Measurements from ENCODE around the gene ATF6B.
A peak's percentile ranks its signal among the peaks of the same experiment; 100 is the strongest.

Gene ATF6B

DNA sequence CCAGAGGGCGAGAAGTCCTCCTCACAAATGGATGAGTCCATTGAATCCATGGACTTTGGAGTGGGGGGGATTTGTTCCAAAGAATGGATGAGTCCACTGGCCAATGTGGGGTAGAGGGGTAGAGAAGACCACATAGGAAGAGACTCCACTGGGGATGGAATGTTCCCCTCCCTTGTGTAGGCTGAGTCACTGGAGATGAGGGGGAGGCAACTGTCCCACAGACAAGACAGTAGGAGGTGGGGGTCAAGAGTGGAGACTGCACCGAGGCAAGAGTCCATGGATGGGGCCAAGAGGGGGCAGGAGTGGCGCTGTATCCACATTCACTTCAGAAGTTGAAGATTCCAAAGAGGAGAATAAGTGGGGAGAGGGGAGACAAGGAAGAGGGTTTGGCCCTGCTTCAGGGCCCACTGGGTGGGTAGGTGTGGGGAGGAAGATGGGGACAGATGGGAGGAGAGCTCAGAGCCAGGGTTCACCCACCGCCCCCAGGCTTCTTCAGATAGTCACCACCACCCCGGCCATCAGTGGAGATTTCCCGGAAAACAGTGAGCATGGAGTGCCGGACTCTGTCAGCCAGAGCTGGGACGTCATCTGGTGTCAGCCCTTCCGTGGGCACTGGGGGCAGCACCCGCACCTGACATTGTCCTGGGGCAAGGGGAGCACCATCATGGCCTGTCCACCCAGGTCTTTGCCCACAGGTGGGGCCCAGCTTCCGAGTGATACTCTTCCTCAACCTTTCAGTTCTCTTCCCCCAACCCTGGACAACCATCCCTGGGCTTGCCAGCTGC lies 41.0 kb upstream of the ATF6B start:
- H3K36me3 ChIP-seq (ENCODE audit: control insufficient read depth in 2 of 2, insufficient read depth in 2 of 2, low read length in 2 of 2), result peaks cover 27 to 42% of the 10 kb centered on the region in 2 donors
- peak overlapping the region; percentile 24 for H3K27ac ChIP-seq (ENCODE audit: low read length)
- H3K9ac ChIP-seq (ENCODE audit: low read length in 2 of 2), result no peak overlapping the region

DNA sequence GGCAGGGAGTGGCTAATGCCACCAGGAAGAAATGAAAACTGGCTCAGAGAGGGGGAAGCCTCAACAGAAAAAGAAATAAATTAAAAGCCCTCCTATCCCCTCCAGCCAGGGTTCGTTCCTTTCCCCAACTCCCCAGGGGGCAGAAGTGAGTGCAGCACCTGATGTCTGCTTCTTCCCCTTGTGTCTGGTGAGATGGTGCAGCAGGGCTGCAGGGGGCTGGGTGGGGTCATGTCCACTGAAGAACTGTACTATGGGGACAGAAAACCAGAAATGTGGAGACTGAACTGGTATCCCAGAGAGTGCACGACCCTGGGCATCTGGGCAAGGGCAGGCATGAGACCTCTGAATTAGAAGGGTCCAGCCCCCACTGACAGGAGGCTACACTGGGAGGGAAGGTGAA lies 40.3 kb upstream of the ATF6B start:
- Histone ChIP-seq H3K27ac (ENCODE audit: low read length) (peak overlapping the region; percentile 18), H3K4me3 (ENCODE audit: low read length in 2 of 2) (no peak overlapping the region), H3K27me3 (ENCODE audit: control insufficient read depth in 1 of 2, insufficient read depth in 2 of 2, low read length in 2 of 2) (no peaks in the 10 kb centered on the region), H3K4me1 (ENCODE audit: control insufficient read depth, insufficient read depth, low read length) (peaks cover 5% of the 10 kb centered on the region), H3K36me3 (ENCODE audit: control insufficient read depth in 2 of 2, insufficient read depth in 2 of 2, low read length in 2 of 2) (peaks cover 27 to 44% of the 10 kb centered on the region in 2 donors), H3K9me3 (ENCODE audit: control insufficient read depth in 2 of 2, low read length in 2 of 2) (no peaks in the 10 kb centered on the region), H3K9ac (ENCODE audit: low read length in 2 of 2) (no peak overlapping the region)

More for the DNA sequence above, 41.0 kb upstream of the ATF6B start:
- Histone ChIP-seq H3K27me3 (ENCODE audit: control insufficient read depth in 1 of 2, insufficient read depth in 2 of 2, low read length in 2 of 2) (no peaks in the 10 kb centered on the region), H3K4me1 (ENCODE audit: control insufficient read depth, insufficient read depth, low read length) (peaks cover 5% of the 10 kb centered on the region), H3K4me3 (ENCODE audit: low read length in 2 of 2) (no peak overlapping the region), H3K9me3 (ENCODE audit: control insufficient read depth in 2 of 2, low read length in 2 of 2) (no peaks in the 10 kb centered on the region)

DNA sequence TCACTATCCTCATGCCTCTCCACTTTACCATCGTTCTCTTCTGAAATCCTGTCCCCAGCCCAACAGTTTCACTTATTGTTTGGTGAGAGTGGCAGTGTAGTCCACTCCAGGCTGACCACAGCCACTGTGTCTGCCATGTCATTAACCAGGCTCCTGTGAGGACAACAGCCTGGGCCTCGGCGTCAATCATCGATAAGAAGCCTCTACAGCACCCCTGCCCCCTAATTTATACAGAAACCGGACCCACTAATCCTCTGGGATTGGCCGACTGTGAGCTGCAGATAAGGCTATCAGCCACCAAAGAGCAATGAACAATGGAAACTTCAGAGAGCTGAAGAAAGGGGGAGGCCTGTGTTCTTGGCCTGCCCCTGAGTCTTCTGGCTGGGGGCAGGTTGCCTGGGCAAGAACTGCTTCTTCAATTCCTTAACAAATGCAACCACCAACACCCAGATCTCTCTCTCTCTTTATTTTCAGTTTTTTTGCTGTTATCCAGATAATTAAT lies 39.8 kb upstream of the ATF6B start:
- Histone ChIP-seq H3K27me3 (ENCODE audit: control insufficient read depth in 1 of 2, insufficient read depth in 2 of 2, low read length in 2 of 2) (no peaks in the 10 kb centered on the region), H3K36me3 (ENCODE audit: control insufficient read depth in 2 of 2, insufficient read depth in 2 of 2, low read length in 2 of 2) (peaks cover 27 to 47% of the 10 kb centered on the region in 2 donors), H3K9me3 (ENCODE audit: control insufficient read depth in 2 of 2, low read length in 2 of 2) (no peaks in the 10 kb centered on the region), H3K9ac (ENCODE audit: low read length in 2 of 2) (no peak overlapping the region), H3K27ac (ENCODE audit: low read length) (peak overlapping the region; percentile 18), H3K4me1 (ENCODE audit: control insufficient read depth, insufficient read depth, low read length) (peaks cover under 1% of the 10 kb centered on the region), H3K4me3 (ENCODE audit: low read length in 2 of 2) (no peak overlapping the region)

DNA sequence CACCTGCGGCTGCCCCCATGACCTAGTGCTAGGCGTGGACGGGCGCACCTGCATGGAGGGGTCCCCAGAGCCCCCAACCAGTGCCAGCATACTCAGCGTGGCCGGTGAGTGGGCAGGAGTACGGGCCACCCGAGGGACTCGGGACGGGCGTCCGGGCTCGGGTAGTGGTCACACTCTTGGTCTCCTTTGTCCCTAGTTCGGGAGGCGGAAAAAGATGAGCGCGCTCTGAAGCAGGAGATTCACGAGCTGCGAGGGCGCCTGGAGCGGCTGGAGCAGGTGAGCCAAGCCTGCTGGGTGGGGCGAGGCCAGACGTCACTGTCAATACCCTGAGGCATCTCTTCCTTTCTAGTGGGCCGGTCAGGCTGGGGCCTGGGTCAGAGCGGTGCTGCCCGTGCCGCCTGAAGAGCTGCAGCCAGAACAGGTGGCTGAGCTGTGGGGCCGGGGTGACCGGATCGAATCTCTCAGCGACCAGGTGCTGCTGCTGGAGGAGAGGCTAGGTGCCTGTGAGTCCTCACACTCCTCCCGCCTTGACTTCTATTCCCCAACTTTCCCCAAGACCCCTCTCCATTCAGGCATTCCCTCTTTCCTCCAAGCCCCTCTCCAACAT lies 39.2 kb upstream of the ATF6B start:
- Histone ChIP-seq H3K4me1 (ENCODE audit: control insufficient read depth, insufficient read depth, low read length) (no peaks in the 10 kb centered on the region), H3K4me3 (ENCODE audit: low read length in 2 of 2) (no peak overlapping the region), H3K36me3 (ENCODE audit: control insufficient read depth in 2 of 2, insufficient read depth in 2 of 2, low read length in 2 of 2) (peaks cover 27 to 52% of the 10 kb centered on the region in 2 donors), H3K27ac (ENCODE audit: low read length) (peak overlapping the region; percentile 18), H3K9ac (ENCODE audit: low read length in 2 of 2) (no peak overlapping the region), H3K27me3 (ENCODE audit: control insufficient read depth in 1 of 2, insufficient read depth in 2 of 2, low read length in 2 of 2) (no peaks in the 10 kb centered on the region), H3K9me3 (ENCODE audit: control insufficient read depth in 2 of 2, low read length in 2 of 2) (no peaks in the 10 kb centered on the region)

DNA sequence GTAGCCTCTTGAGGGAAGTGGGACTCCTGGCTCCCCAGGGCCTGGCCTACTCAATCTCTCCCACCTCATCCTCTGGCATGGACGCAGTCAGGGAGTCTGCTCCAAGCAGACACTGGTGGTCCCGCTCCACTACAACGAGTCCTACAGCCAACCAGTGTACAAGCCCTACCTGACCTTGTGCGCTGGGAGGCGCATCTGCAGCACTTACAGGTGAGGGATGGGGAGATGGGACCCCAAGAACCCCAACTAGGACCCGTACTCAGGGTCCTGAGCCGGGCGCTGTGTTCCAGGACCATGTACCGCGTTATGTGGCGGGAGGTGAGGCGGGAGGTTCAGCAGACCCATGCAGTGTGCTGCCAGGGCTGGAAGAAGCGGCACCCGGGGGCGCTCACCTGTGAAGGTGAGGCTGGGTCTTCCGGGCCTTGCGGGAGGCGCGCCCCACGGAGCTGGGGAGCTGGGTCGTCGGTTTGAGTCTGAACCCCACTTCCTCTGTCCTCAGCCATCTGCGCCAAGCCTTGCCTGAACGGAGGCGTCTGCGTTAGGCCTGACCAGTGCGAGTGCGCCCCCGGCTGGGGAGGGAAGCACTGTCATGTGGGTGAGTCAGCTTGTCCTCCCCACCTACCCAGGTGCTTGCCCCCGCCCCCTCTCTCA lies 38.5 kb upstream of the ATF6B start:
- H3K4me3 ChIP-seq (ENCODE audit: low read length in 2 of 2), result no peak overlapping the region
- no peaks in the 10 kb centered on the region for H3K27me3 ChIP-seq (ENCODE audit: control insufficient read depth in 1 of 2, insufficient read depth in 2 of 2, low read length in 2 of 2)
- no peaks in the 10 kb centered on the region for H3K4me1 ChIP-seq (ENCODE audit: control insufficient read depth, insufficient read depth, low read length)
- no peak overlapping the region for H3K9ac ChIP-seq (ENCODE audit: low read length in 2 of 2)
- H3K9me3 ChIP-seq (ENCODE audit: control insufficient read depth in 2 of 2, low read length in 2 of 2), result no peaks in the 10 kb centered on the region
- H3K27ac ChIP-seq (ENCODE audit: low read length), result no peak overlapping the region
- H3K36me3 ChIP-seq (ENCODE audit: control insufficient read depth in 2 of 2, insufficient read depth in 2 of 2, low read length in 2 of 2), result peaks cover 27 to 52% of the 10 kb centered on the region in 2 donors

DNA sequence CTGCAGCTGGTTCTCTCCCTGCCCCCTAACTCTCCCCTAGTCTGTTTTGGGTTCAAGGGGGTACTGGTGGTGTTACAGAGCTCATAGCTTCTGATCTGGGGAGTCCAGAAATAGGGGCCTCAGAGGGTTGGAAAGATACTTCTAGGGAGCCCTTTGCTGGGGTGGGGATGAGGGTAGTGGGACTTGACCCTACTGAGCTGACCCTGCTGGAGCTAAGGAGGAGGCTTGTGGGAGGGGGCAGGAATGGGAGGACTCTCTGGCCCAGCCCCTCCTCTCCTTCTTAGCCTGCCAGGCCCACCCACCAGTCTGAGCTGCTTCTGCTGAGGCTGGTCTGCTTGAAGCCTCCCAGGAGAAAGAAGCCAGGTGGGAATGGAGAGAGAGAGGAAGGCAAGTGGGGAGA lies 36.2 kb upstream of the ATF6B start, which contains the start of gene EGFL8:
Gene EGFL8 (plus strand): TSS at position 301 of the 400 bp plus-strand sequence. CDS start 1,571 bp downstream, outside the sequence.
- Histone ChIP-seq H3K4me1 (ENCODE audit: control insufficient read depth, insufficient read depth, low read length) (no peaks in the 10 kb centered on the region), H3K27me3 (ENCODE audit: control insufficient read depth in 1 of 2, insufficient read depth in 2 of 2, low read length in 2 of 2) (no peaks in the 10 kb centered on the region), H3K9ac (ENCODE audit: low read length in 2 of 2) (no peak within 1 kb of the TSS), H3K4me3 (ENCODE audit: low read length in 2 of 2) (no peak within 1 kb of the TSS), H3K27ac (ENCODE audit: low read length) (peak within 1 kb of the TSS; percentile 49), H3K9me3 (ENCODE audit: control insufficient read depth in 2 of 2, low read length in 2 of 2) (no peaks in the 10 kb centered on the region), H3K36me3 (ENCODE audit: control insufficient read depth in 2 of 2, insufficient read depth in 2 of 2, low read length in 2 of 2) (peaks cover 12 to 32% of the 10 kb centered on the region in 2 donors)

DNA sequence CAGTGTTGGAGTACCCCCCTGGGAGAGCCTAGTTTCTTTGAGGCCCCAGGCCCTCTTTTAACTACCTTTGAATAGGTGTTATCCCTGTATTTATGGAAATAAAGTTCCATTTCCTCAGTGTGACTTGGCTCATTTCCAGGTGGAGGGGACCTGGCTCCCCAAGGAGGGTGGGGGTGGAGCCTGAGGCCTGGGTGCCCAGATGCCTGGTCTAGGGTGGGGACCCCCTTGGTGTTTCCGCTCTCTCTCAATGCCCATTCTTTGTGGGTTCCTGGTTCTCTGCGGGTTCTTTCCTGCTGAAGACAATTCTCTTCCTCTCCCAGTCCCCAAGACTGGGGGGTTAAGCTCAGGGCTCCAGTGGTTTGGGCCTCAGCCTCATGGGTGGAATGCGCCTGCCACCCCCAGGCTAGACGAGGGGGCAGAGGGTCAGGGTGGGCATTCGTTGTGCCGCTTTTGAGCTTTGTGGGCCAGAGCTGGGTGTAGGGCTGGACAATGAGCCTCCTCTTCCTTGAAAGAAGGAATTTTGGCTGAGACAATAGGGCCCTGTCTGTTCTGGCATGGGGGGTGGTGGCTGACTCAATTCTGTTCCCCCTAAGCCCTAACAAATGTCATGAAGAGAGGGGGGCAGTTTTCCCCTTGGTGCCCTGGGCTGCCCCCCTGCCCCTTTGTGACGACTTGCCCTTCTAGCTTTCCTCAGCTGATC lies 35.7 kb upstream of the ATF6B start:
- Histone ChIP-seq H3K4me3 (ENCODE audit: low read length in 2 of 2) (no peak overlapping the region), H3K36me3 (ENCODE audit: control insufficient read depth in 2 of 2, insufficient read depth in 2 of 2, low read length in 2 of 2) (peaks cover 12 to 33% of the 10 kb centered on the region in 2 donors), H3K9me3 (ENCODE audit: control insufficient read depth in 2 of 2, low read length in 2 of 2) (no peaks in the 10 kb centered on the region), H3K4me1 (ENCODE audit: control insufficient read depth, insufficient read depth, low read length) (no peaks in the 10 kb centered on the region), H3K27me3 (ENCODE audit: control insufficient read depth in 1 of 2, insufficient read depth in 2 of 2, low read length in 2 of 2) (no peaks in the 10 kb centered on the region), H3K9ac (ENCODE audit: low read length in 2 of 2) (no peak overlapping the region), H3K27ac (ENCODE audit: low read length) (peak overlapping the region; percentile 49)

DNA sequence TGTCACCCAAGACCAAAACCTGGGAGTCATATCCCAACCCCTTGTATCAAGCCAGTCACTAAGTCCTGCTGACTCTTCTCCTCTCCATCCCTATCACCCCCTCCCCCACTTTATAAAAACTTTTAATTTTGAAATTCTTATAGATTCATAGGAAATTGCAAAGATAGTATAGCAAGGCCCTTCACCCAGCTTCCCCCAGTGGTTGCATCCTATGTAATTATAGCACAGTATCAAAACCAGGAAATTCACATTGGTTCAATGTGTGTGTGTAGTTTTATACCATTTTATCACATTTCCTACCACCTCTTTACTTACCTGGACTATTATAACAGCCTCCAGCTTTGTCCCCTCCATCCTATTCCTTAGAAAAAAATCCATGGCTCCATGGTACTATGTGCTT lies 30.0 kb upstream of the ATF6B start:
- Histone ChIP-seq H3K27me3 (ENCODE audit: control insufficient read depth in 1 of 2, insufficient read depth in 2 of 2, low read length in 2 of 2) (no peaks in the 10 kb centered on the region), H3K27ac (ENCODE audit: low read length) (no peak overlapping the region), H3K4me1 (ENCODE audit: control insufficient read depth, insufficient read depth, low read length) (peaks cover 21% of the 10 kb centered on the region), H3K36me3 (ENCODE audit: control insufficient read depth in 2 of 2, insufficient read depth in 2 of 2, low read length in 2 of 2) (peaks cover 24 to 27% of the 10 kb centered on the region in 2 donors), H3K4me3 (ENCODE audit: low read length in 2 of 2) (no peak overlapping the region), H3K9me3 (ENCODE audit: control insufficient read depth in 2 of 2, low read length in 2 of 2) (no peaks in the 10 kb centered on the region), H3K9ac (ENCODE audit: low read length in 2 of 2) (no peak overlapping the region)

DNA sequence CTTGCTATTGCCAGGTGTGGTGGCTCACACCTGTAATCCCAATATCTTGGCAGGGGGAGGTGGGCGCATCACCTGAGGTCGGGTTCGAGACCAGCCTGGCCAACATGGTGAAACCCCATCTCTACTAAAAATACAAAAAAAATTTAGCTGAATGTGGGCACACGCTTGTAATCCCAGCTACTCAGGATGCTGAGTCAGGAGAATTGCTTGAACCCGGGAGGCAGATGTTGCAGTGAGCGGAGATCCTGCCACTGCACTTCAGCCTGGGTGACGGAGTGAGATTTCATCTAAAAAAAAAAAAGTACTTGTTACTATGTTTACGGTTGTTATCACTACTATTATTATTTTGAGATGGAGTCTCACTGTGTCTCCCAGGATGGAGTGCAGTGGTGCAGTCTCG lies 28.8 kb upstream of the ATF6B start:
- H3K36me3 ChIP-seq (ENCODE audit: control insufficient read depth in 2 of 2, insufficient read depth in 2 of 2, low read length in 2 of 2), result peaks cover 18 to 27% of the 10 kb centered on the region in 2 donors

DNA sequence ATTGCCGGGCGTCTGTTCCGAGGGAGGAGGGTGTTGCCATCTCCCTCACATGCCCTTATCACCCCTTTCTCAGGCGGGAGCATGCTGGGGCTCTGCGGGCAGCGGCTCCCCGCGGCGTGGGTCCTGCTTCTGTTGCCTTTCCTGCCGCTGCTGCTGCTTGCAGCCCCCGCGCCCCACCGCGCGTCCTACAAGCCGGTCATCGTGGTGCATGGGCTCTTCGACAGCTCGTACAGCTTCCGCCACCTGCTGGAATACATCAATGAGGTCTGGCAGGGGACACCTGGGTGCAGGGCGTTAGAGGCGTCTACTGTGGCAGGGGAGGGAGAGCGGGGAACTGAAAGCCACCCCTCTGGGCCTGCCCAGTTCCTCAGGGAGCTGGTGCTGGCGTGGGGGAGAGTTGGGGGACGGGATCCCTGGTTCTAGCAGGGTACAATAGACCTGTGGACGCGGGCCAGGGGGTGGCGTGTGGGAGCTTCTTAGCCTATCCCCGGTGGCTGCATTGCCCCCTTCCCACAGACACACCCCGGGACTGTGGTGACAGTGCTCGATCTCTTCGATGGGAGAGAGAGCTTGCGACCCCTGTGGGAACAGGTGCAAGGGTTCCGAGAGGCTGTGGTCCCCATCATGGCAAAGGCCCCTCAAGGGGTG lies 26.6 kb upstream of the ATF6B start:
- H3K4me3 ChIP-seq (ENCODE audit: low read length in 2 of 2), result peak overlapping the region; percentile 74 to 96
- peaks cover 52% of the 10 kb centered on the region for H3K4me1 ChIP-seq (ENCODE audit: control insufficient read depth, insufficient read depth, low read length)
- peak overlapping the region; percentile 69 to 89 for H3K9ac ChIP-seq (ENCODE audit: low read length in 2 of 2)
- H3K9me3 ChIP-seq (ENCODE audit: control insufficient read depth in 2 of 2, low read length in 2 of 2), result no peaks in the 10 kb centered on the region
- no peaks in the 10 kb centered on the region for H3K27me3 ChIP-seq (ENCODE audit: control insufficient read depth in 1 of 2, insufficient read depth in 2 of 2, low read length in 2 of 2)
- peak overlapping the region; percentile 92 for H3K27ac ChIP-seq (ENCODE audit: low read length)
- peaks cover 18 to 27% of the 10 kb centered on the region in 2 donors for H3K36me3 ChIP-seq (ENCODE audit: control insufficient read depth in 2 of 2, insufficient read depth in 2 of 2, low read length in 2 of 2)

More for the DNA sequence above, 28.8 kb upstream of the ATF6B start:
- H3K27ac ChIP-seq (ENCODE audit: low read length), result no peak overlapping the region
- H3K9me3 ChIP-seq (ENCODE audit: control insufficient read depth in 2 of 2, low read length in 2 of 2), result no peaks in the 10 kb centered on the region
- H3K4me3 ChIP-seq (ENCODE audit: low read length in 2 of 2), result no peak overlapping the region
- peaks cover 33% of the 10 kb centered on the region for H3K4me1 ChIP-seq (ENCODE audit: control insufficient read depth, insufficient read depth, low read length)
- H3K27me3 ChIP-seq (ENCODE audit: control insufficient read depth in 1 of 2, insufficient read depth in 2 of 2, low read length in 2 of 2), result no peaks in the 10 kb centered on the region
- H3K9ac ChIP-seq (ENCODE audit: low read length in 2 of 2), result no peak overlapping the region

All from stomach smooth muscle (tissue), 2 donors.